Neuronal stem cell (in vitro differentiated cells): ENCODE data around the gene KRTAP12-1.

Experiments used
- DNase-seq: peaks from one replicate; pipeline ENCODE4 v3.0.0-alpha.2; 2013; ENCODE audit warnings: low spot score
- H2AFZ ChIP-seq: one replicate; pipeline ENCODE4 v1.6.1; 2013; ENCODE audit warnings: mild to moderate bottlenecking, low read length, inconsistent platforms
- H2AK5ac ChIP-seq: 2 replicates; pipeline ENCODE4 v1.6.1; 2013; ENCODE audit warnings: low read depth, mild to moderate bottlenecking, inconsistent platforms, low read length, moderate library complexity, mixed read lengths
- H2BK120ac ChIP-seq: 2 replicates; pipeline ENCODE4 v1.6.1; 2013; ENCODE audit warnings: low read depth, mild to moderate bottlenecking, inconsistent platforms, low read length, moderate library complexity, mixed read lengths
- H2BK12ac ChIP-seq: one replicate; pipeline ENCODE4 v1.6.1; 2013; ENCODE audit warnings: low read length, inconsistent platforms
- H2BK15ac ChIP-seq: 2 replicates; pipeline ENCODE4 v1.6.1; 2013; ENCODE audit warnings: mild to moderate bottlenecking, low read length, inconsistent platforms, mixed read lengths
- H2BK5ac ChIP-seq: one replicate; pipeline ENCODE4 v1.6.1; 2013; ENCODE audit warnings: inconsistent platforms, mild to moderate bottlenecking, low read length, moderate library complexity
- H3K14ac ChIP-seq: one replicate; pipeline ENCODE4 v1.6.1; 2013; ENCODE audit warnings: low read length, inconsistent platforms
- H3K18ac ChIP-seq: 2 replicates; pipeline ENCODE4 v1.6.1; 2013; ENCODE audit warnings: low read length, inconsistent platforms
- H3K23ac ChIP-seq: 2 replicates; pipeline ENCODE4 v1.6.1; 2013; ENCODE audit warnings: low read depth, mild to moderate bottlenecking, mixed read lengths, low read length, inconsistent platforms; ENCODE audit not compliant: poor library complexity
- H3K27ac ChIP-seq: replicated peaks from 3 replicates; pipeline ENCODE4 v1.5.1; 2013; ENCODE audit warnings: low read length, inconsistent platforms
- H3K27me3 ChIP-seq, 3 experiments: 2 replicates each; pipeline ENCODE4 v1.6.1; 2013; ENCODE audit warnings: low read length in 3 of 3, mild to moderate bottlenecking in 2 of 3, inconsistent platforms in 1 of 3, low read depth in 1 of 3, mixed read lengths in 1 of 3, moderate library complexity in 1 of 3; ENCODE audit not compliant: control insufficient read depth in 3 of 3, insufficient read depth in 3 of 3
- H3K36me3 ChIP-seq, 2 donors: replicated peaks in 1 of 2; 2 replicates each; pipeline ENCODE4 v1.6.1; 2013; ENCODE audit warnings: low read length in 2 of 2; ENCODE audit not compliant: control insufficient read depth in 2 of 2, insufficient read depth in 2 of 2
- H3K4ac ChIP-seq: 2 replicates; pipeline ENCODE4 v1.6.1; 2013; ENCODE audit warnings: inconsistent platforms, mild to moderate bottlenecking, low read length, moderate library complexity
- H3K4me1 ChIP-seq, 2 donors: 1 replicate in 1 of 2; 2 replicates in 1 of 2; pipeline ENCODE4 v1.6.1; 2013; ENCODE audit warnings: low read length in 2 of 2, low read depth in 1 of 2; ENCODE audit not compliant: control insufficient read depth in 2 of 2, insufficient read depth in 1 of 2
- H3K4me2 ChIP-seq: one replicate; pipeline ENCODE4 v1.6.1; 2013; ENCODE audit warnings: mild to moderate bottlenecking, low read length, inconsistent platforms; ENCODE audit not compliant: insufficient read depth, poor library complexity, severe bottlenecking
- H3K4me3 ChIP-seq, 2 donors: 2 replicates each; pipeline ENCODE4 v1.5.1; 2013; ENCODE audit warnings: low read length in 2 of 2, mild to moderate bottlenecking in 2 of 2, inconsistent platforms in 1 of 2, moderate library complexity in 1 of 2
- H3K79me1 ChIP-seq: one replicate; pipeline ENCODE4 v1.6.1; 2013; ENCODE audit warnings: low read depth, mild to moderate bottlenecking, inconsistent platforms, low read length, moderate library complexity
- H3K9ac ChIP-seq: one replicate; pipeline ENCODE4 v1.6.1; 2013; ENCODE audit warnings: mild to moderate bottlenecking, low read depth, low read length, inconsistent platforms; ENCODE audit not compliant: poor library complexity
- H3K9me3 ChIP-seq, 2 donors: replicated peaks in 1 of 2; 2 replicates each; pipeline versions ENCODE3 to v1.6.1; 2013; ENCODE audit warnings: low read length in 2 of 2, mild to moderate bottlenecking in 2 of 2, inconsistent platforms in 1 of 2, low read depth in 1 of 2, mixed read lengths in 1 of 2, moderate library complexity in 1 of 2; ENCODE audit not compliant: control insufficient read depth in 2 of 2, insufficient read depth in 1 of 2
- H4K8ac ChIP-seq: one replicate; pipeline ENCODE4 v1.6.1; 2013; ENCODE audit warnings: low read depth, mild to moderate bottlenecking, inconsistent platforms, low read length, moderate library complexity
- H4K91ac ChIP-seq: one replicate; pipeline ENCODE4 v1.6.1; 2013; ENCODE audit warnings: low read length, low read depth, mild to moderate bottlenecking, inconsistent platforms; ENCODE audit not compliant: poor library complexity
- WGBS, 2 donors: extraction: QIAGEN DNeasy Blood & Tissue Kit; methylation state at CpG; one replicate each; pipeline ENCODE4 v1.1.7; 2013; ENCODE audit warnings: missing lambda C conversion rate in 2 of 2, mixed read lengths in 1 of 2; ENCODE audit not compliant: insufficient read length in 2 of 2, insufficient replicate concordance in 1 of 2; ENCODE audit errors: extremely low coverage in 2 of 2; 5-methylcytosine and 5-hydroxymethylcytosine counted together

The KRTAP12-1 gene

DNA sequence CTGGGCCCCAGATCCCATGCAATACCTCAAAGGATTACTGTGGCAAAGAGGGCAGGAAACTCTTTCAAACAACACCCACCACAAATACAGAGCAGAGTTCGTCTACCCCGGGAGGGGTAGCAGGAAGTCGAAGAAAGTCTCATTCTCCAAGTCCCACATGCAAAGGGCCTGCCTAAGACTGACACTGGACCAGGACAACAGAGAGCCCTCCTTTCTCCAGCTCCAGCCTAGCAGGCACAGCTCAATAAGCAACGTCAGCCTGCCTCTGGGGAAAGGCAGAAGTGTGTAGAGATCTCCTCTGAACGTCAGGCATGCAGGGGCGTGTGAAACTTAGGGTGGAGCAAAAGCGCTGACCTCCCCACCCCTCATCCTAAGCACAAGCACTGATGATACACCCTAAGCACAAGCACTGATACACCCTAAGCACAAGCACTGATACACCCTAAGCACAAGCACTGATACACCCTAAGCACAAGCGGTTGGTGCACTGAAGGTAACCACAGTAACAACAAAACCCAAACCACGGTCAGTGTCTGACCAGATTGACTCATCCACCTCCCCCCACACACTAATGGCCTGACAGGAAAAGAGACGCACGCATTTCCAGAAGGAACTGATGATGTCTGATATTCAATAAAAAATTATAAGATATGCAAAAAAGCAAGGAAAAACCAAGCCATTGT is 22.9 kb downstream of the KRTAP12-1 start:
- Histone ChIP-seq H3K27ac (no peak overlapping the region), H3K18ac (no peak overlapping the region), H2AK5ac (no peak overlapping the region), H2BK5ac (no peak overlapping the region), H3K36me3 (no peaks in the 10 kb centered on the region), H3K4me1 (peaks cover 0 to 2% of the 10 kb centered on the region in 2 donors), H2BK120ac (no peak overlapping the region), H3K27me3 (no peaks in the 10 kb centered on the region), H4K91ac (no peak overlapping the region), H3K4me3 (no peak overlapping the region), H3K4ac (no peak overlapping the region), H3K9ac (no peak overlapping the region), H2AFZ (peak overlapping the region; percentile 52), H3K4me2 (no peak overlapping the region), H3K9me3 (peaks cover 3 to 4% of the 10 kb centered on the region in 2 donors), H3K14ac (no peak overlapping the region), H3K79me1 (no peaks in the 10 kb centered on the region), H4K8ac (no peak overlapping the region), H3K23ac (no peak overlapping the region), H2BK15ac (no peak overlapping the region), H2BK12ac (no peak overlapping the region)
- DNase-seq: no peak
- WGBS, 2 donors: no CpG with 5 or more reads among the region's 11 CpGs

DNA sequence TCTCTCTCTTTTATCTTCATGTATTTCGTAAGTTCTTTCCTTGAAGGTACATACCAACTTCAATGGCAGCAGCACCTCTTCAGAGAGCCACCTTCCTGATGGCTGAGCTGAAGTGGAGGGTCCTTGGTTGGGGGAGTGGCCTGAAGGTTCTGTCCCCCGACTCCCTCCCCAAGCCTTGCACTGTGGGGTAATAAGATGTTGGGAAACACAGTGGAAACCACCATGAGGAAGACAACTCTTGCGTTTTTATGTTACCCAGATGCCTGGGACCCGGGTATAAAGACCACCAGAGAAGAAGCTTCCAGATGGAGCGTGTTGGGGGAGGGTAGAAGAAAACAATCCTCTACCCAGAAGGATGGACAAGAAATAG is 23.4 kb downstream of the KRTAP12-1 start:
- WGBS, 2 donors: no CpG with 5 or more reads among the region's 5 CpGs
- Histone ChIP-seq H3K9me3 (peaks cover 0 to 4% of the 10 kb centered on the region in 2 donors), H3K14ac (no peak overlapping the region), H2BK12ac (no peak overlapping the region), H2AK5ac (no peak overlapping the region), H4K8ac (no peak overlapping the region), H3K4ac (no peak overlapping the region), H3K36me3 (no peaks in the 10 kb centered on the region), H2BK15ac (no peak overlapping the region), H3K23ac (no peak overlapping the region), H3K4me2 (no peak overlapping the region), H3K18ac (no peak overlapping the region), H2AFZ (no peak overlapping the region), H3K4me3 (no peak overlapping the region), H4K91ac (no peak overlapping the region), H3K4me1 (peaks cover 0 to 2% of the 10 kb centered on the region in 2 donors), H2BK120ac (no peak overlapping the region), H3K79me1 (no peaks in the 10 kb centered on the region), H3K9ac (no peak overlapping the region), H3K27me3 (no peaks in the 10 kb centered on the region), H3K27ac (no peak overlapping the region), H2BK5ac (no peak overlapping the region)
- DNase-seq: no peak

DNA sequence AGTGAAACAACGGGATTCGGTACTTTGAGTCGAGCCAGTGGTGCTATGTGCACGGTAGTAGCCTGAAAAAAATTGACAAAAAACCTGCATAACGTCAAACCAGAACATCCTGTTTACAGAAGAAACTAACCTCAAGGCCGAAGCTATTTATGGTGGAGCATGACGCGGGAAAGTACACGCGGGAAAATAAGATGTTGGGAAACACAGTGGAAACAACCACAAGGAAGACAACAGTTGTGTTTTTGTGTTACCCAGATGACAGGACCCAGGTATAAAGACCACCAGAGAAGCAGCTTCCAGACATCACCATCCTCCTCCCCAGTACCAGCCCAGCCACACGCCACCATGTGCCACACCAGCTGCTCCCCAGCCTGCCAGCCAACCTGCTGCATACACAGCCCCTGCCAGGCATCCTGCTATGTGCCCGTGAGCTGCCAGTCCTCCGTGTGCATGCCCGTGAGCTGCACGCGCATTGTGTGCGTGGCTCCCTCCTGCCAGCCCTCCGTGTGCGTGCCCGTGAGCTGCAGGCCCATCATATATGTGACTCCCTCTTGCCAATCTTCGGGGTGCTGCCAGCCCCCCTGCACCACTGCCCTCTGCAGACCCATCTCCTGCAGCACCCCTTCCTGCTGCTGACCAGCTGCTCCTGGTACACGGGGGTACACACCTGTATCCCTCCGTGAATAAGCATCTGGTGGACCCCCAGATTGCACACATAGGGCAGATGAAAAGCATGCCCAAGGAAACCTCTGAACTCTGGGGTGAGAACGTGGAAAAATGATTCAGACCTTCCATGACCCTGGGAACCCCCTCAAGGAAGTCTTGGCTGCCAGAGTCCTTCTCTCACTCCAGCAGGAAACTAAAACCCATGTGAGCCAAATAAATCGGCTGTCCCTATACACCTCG is 24.1 kb downstream of the KRTAP12-1 start, which contains the start of gene KRTAP12-3:
TSS of gene KRTAP12-3 (plus strand) at position 298 of the 906 bp plus-strand sequence. CDS start at position 346, 48 bp downstream.
- peak within 1 kb of the TSS; percentile 63 for H2BK15ac ChIP-seq
- WGBS, 2 donors: no CpG with 5 or more reads among the region's 26 CpGs
- H3K4me3 ChIP-seq: peak within 1 kb of the TSS in 1 of 2 donors; percentile 3
- no peak within 1 kb of the TSS for H3K27ac ChIP-seq
- H3K9me3 ChIP-seq: peaks cover 0 to 4% of the 10 kb centered on the region in 2 donors
- no peak within 1 kb of the TSS for H2AFZ ChIP-seq
- no peaks in the 10 kb centered on the region for H3K27me3 ChIP-seq
- H3K23ac ChIP-seq: peak within 1 kb of the TSS; percentile 37
- peak within 1 kb of the TSS; percentile 59 for H2BK12ac ChIP-seq
- no peak within 1 kb of the TSS for H4K91ac ChIP-seq
- no peak for DNase-seq
- H3K4me1 ChIP-seq: peaks cover 0 to 2% of the 10 kb centered on the region in 2 donors
- H3K4ac ChIP-seq: no peak within 1 kb of the TSS
- H2BK5ac ChIP-seq: no peak within 1 kb of the TSS
- no peak within 1 kb of the TSS for H2AK5ac ChIP-seq
- H2BK120ac ChIP-seq: no peak within 1 kb of the TSS
- no peaks in the 10 kb centered on the region for H3K36me3 ChIP-seq
- H3K79me1 ChIP-seq: no peaks in the 10 kb centered on the region
- no peak within 1 kb of the TSS for H4K8ac ChIP-seq
- no peak within 1 kb of the TSS for H3K4me2 ChIP-seq
- no peak within 1 kb of the TSS for H3K9ac ChIP-seq
- H3K18ac ChIP-seq: peak within 1 kb of the TSS; percentile 24
- H3K14ac ChIP-seq: no peak within 1 kb of the TSS

DNA sequence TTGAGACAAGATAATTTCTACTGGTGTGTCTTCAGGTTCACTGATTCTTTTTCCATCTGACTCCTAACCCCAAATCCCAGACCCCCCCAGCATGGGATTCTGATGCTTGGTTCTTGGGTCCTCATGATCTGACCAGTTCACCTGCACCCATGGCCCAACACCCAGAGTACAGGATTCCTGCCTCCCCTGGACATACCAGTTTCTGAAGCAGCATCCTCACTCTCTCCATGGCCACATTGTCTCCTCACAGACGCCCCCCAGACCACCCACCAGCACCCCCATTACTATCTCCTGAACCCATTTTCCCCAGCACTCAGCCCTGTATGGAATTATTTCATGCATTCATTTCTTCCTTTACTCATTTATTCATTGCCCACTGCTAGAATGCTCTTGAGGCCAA is 25.1 kb downstream of the KRTAP12-1 start:
- no peak overlapping the region for H4K91ac ChIP-seq
- no peak overlapping the region for H3K9ac ChIP-seq
- H2BK120ac ChIP-seq: no peak overlapping the region
- peaks cover 0 to 4% of the 10 kb centered on the region in 2 donors for H3K9me3 ChIP-seq
- no CpG with 5 or more reads among the region's 1 CpG for WGBS, 2 donors
- H3K36me3 ChIP-seq: no peaks in the 10 kb centered on the region
- H2BK12ac ChIP-seq: no peak overlapping the region
- no peak overlapping the region for H2AK5ac ChIP-seq
- no peak overlapping the region for H2BK15ac ChIP-seq
- no peak overlapping the region for H3K4ac ChIP-seq
- H3K27ac ChIP-seq: no peak overlapping the region
- peaks cover 0 to 2% of the 10 kb centered on the region in 2 donors for H3K4me1 ChIP-seq
- no peak overlapping the region for H2AFZ ChIP-seq
- no peak overlapping the region for H4K8ac ChIP-seq
- no peak for DNase-seq
- H3K79me1 ChIP-seq: no peaks in the 10 kb centered on the region
- H3K18ac ChIP-seq: no peak overlapping the region
- H3K4me2 ChIP-seq: no peak overlapping the region
- no peak overlapping the region for H2BK5ac ChIP-seq
- no peak overlapping the region for H3K4me3 ChIP-seq
- no peak overlapping the region for H3K23ac ChIP-seq
- H3K14ac ChIP-seq: no peak overlapping the region
- H3K27me3 ChIP-seq: no peaks in the 10 kb centered on the region
